Small intestine (tissue), 7 donors: ENCODE results near the gene ALG1. TPM values are rescaled to one million over a fixed set of nuclear protein-coding genes. Genes with fewer than 3 reads are reported as not detected.
"Not testable (repeated sequence)": the region's sequence is repeated elsewhere in the genome, so short reads cannot be mapped to it uniquely, and the experiment has no call there.

Experiments used
- DNase-seq, 2 donors: peaks; one replicate each; pipeline versions ENCODE4 v3.0.0 to v3.0.0-alpha.2; 2013
- FAIRE-seq: peaks from 2 replicates; lab custom pipeline; 2012; peaks lifted over from hg19 to GRCh38; lab: Jason Lieb, UNC
- H3K27ac ChIP-seq, 3 donors: one replicate each; pipeline ENCODE4 v1.5.1; 2013; ENCODE audit warnings: low read length in 2 of 3, mild to moderate bottlenecking in 2 of 3, control low read depth in 1 of 3, inconsistent platforms in 1 of 3, low read depth in 1 of 3, moderate library complexity in 1 of 3
- H3K27me3 ChIP-seq, 3 donors: one replicate each; pipeline ENCODE4 v1.6.1; 2013; ENCODE audit warnings: low read length in 3 of 3, inconsistent platforms in 1 of 3; ENCODE audit not compliant: control insufficient read depth in 3 of 3, insufficient read depth in 3 of 3
- H3K36me3 ChIP-seq, 3 donors: one replicate each; pipeline ENCODE4 v1.6.1; 2013; ENCODE audit warnings: low read length in 3 of 3, inconsistent platforms in 1 of 3, low read depth in 1 of 3, mild to moderate bottlenecking in 1 of 3, moderate library complexity in 1 of 3; ENCODE audit not compliant: control insufficient read depth in 3 of 3, insufficient read depth in 2 of 3
- H3K4me1 ChIP-seq, 3 donors: one replicate each; pipeline ENCODE4 v1.6.1; 2013; ENCODE audit warnings: low read length in 2 of 3, inconsistent platforms in 1 of 3, low read depth in 1 of 3, mild to moderate bottlenecking in 1 of 3, moderate library complexity in 1 of 3; ENCODE audit not compliant: control insufficient read depth in 3 of 3, insufficient read depth in 2 of 3
- H3K4me3 ChIP-seq, 3 donors: one replicate each; pipeline ENCODE4 v1.5.1; 2013; ENCODE audit warnings: low read length in 3 of 3, control low read depth in 1 of 3, inconsistent platforms in 1 of 3, low read depth in 1 of 3, mild to moderate bottlenecking in 1 of 3, moderate library complexity in 1 of 3
- H3K9me3 ChIP-seq, 2 donors: one replicate each; pipeline ENCODE4 v1.6.1; 2013; ENCODE audit warnings: low read depth in 1 of 2, low read length in 1 of 2; ENCODE audit not compliant: control insufficient read depth in 2 of 2, insufficient read depth in 1 of 2
- WGBS, 3 donors: extraction: QIAGEN DNeasy Blood & Tissue Kit; methylation state at CpG; one replicate each; pipeline ENCODE4 v1.1.7; 2013; 5-methylcytosine and 5-hydroxymethylcytosine counted together
- polyA plus RNA-seq, 4 donors: library from polyadenylated mRNA; stranded (reverse) in 3 of 4; unstranded in 1 of 4; fragments of 200-250 nt in 3 of 4; fragments of 120-200 nt in 1 of 4; gene quantifications; one replicate each; pipeline versions ENCODE4 v1.2.1 to v1.2.3, GENCODE V29; 2013
- donor health status: healthy with polysubstance abuse.
- donor health status: control.
- donor health status: control.
- donor health status: Bipolar disorder and iron deficiency.
- donor health status: healthy.

Gene ALG1
- polyA plus RNA-seq, 4 donors, result 4.6 to 35.4 (median 19.3) TPM

DNA sequence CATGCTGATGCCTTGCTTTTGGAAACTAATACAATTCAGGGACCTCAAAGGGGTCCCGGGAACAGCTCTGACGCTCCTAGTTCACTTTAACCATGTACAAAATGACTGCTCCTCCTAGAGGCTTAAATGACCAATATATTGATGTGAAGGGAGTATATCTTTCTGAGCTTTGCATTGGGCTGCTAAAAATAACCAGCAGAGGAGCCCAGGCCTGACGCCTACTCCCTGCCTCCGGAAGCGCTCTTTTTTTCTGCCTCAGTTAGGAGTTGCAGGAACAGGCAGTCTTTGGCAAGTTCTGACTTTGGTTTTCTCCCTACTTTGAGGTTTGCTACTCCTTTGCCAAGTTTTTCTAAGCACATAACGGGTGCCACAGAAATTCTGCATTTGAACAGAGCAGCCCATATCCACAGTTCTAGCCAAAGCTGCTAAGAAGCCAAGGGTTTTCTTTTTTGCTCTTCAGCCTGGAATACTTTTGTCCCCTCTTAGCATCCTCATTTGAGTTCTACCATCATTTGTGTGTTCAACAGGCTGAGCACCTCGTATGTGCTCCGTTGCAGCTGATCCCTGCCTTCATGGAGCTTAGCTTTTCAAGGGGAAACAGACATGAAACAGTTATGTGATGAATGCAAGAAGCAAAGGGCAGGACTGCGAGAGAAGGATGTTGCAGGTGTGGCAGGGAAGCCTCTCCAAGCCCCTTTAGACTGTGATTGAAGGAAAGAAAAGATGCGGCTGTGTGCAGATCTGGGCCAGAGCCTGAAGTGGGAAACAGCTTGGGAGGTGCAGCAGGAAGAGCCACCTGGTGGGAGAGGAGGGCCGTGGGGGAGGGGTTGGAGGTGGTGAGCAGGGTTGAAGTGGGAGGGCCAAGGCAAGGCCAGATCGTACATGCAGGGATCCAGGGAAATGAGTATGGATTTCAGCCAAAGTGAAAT is 35.2 kb upstream of the ALG1 start:
- Histone ChIP-seq H3K4me3 (no peak overlapping the region), H3K9me3 (no peaks in the 10 kb centered on the region), H3K27me3 (no peaks in the 10 kb centered on the region), H3K27ac (peak overlapping the region in 1 of 3 donors; percentile 77), H3K36me3 (peaks cover 0 to 5% (median 0%) of the 10 kb centered on the region in 3 donors), H3K4me1 (peaks cover 0 to 37% (median 5%) of the 10 kb centered on the region in 3 donors)
- DNase-seq, result peak in 1 of 2 donors; percentile 23
- no peak for FAIRE-seq
- WGBS, 3 donors, result 54 to 64% (median 60%) methylated on average over 12 of the region's 12 CpGs

DNA sequence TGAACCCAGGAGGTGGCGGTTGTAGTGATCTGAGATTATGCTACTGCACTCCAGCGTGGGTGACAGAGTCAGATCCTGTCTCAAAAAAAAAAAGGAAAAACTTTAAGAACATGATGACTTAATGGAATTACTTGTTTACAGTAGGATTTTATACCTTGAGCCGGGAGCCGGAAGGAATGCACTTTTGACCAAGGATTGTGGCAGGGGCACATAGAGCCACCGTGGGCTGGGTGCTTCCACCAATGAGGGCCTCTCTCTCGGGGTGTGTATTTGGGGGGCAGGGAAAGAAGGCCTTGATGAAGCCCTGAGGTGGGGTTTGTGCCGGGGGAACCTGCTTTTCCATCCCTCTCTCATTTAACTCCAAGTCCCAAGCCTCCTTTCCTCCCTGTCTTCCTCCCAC is 31.2 kb upstream of the ALG1 start:
- Histone ChIP-seq H3K27ac (peak overlapping the region in 1 of 3 donors; percentile 0), H3K4me3 (no peak overlapping the region), H3K4me1 (peaks cover 0 to 23% (median 0%) of the 10 kb centered on the region in 3 donors), H3K27me3 (no peaks in the 10 kb centered on the region), H3K36me3 (no peaks in the 10 kb centered on the region), H3K9me3 (no peaks in the 10 kb centered on the region)
- FAIRE-seq (no peak), DNase-seq (peak in 1 of 2 donors; percentile 57)
- 22 to 50% (median 42%) methylated on average over 7 of the region's 7 CpGs for WGBS, 3 donors

DNA sequence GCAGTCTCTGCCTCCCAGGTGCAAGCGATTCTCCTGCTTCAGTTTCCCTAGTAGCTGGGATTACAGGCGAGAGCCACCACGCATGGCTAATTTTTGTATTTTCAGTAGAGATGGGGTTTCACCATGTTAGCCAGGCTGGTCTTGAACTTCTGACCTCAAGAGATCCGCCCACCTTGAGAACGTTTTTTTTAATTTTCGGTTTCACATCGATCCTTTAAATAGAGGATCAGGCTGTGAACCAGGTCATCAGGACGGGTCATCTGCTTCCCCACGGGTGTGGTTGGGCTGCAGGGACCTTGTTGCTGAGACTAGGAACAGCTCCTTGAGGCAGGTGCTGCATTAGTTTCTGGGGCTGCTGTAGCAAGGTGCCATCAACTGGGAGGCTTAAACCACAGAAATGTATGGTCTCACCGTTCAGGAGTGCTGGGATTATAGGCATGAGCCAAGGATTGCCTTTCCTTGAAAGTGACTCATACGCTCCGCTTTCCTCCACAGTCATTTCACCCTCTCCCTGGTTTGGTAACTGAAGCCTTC is 30.0 kb upstream of the ALG1 start:
- DNase-seq (no peak), FAIRE-seq (no peak)
- 43 to 67% (median 56%) methylated on average over 12 of the region's 12 CpGs for WGBS, 3 donors
- Histone ChIP-seq H3K27me3 (no peaks in the 10 kb centered on the region), H3K4me1 (peaks cover 0 to 11% (median 0%) of the 10 kb centered on the region in 3 donors), H3K9me3 (no peaks in the 10 kb centered on the region), H3K27ac (no peak overlapping the region), H3K36me3 (no peaks in the 10 kb centered on the region), H3K4me3 (no peak overlapping the region)

DNA sequence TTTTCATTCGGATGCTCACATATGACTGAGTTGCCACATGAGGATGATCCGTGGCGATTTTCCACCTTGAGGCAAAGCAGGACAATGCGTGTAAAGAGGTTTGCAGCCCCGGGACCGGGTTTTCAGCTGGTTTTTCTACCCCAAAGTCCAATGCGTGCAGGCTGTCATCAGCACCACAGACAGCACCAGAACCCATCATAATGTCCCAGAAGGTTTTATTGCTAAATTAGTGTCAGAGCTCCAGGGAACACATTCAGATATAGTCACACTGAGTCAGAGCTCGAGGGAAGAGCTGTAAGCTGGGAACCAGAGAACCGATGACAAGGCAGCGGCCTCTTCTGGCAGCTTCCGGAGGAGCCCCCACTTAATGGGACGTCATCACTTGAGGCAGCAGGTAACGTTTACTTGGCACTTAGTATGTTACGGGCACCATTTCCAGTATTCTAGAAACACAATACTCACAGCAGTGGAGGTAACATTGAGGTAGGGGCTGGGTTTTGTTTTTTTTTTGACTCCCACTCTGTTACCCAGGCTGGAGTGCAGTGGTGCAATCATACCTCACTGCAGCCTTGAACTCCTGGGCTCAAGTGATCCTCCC is 29.0 kb upstream of the ALG1 start:
- 70 to 77% (median 75%) methylated on average over 14 of the region's 14 CpGs for WGBS, 3 donors
- FAIRE-seq (no peak), DNase-seq (no peak)
- H3K4me3 ChIP-seq, result no peak overlapping the region
- no peak overlapping the region for H3K27ac ChIP-seq
- no peaks in the 10 kb centered on the region for H3K36me3 ChIP-seq
- H3K9me3 ChIP-seq, result no peaks in the 10 kb centered on the region
- H3K4me1 ChIP-seq, result peaks cover 0 to 8% (median 0%) of the 10 kb centered on the region in 3 donors
- no peaks in the 10 kb centered on the region for H3K27me3 ChIP-seq

DNA sequence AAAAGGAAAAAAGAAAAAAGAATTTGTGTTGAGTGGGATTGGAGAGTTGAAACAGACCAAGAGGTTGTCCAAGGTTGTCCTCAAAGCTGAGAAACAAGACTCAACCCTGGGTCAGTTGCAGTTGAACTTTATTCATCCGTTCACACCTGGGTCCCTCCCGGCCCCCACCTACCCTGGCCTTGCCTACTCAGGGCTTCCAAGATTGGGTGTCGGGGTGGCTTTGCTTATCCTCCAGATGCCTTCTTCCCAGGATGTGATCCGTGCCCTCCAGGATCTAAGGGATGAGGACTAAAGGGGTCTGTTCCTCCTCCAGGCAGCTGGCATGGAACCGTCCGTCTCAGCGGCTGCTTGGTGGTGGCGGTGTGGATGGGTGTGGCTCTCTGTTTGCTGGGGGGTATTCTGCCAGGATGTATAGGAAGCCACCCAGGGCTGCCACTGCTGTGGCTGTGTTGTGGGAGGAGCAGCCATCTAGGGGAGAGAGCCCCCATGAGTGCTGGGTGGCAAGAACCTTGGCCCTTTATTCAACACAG is 27.6 kb upstream of the ALG1 start:
- no peak for DNase-seq
- H3K27ac ChIP-seq, result no peak overlapping the region
- H3K9me3 ChIP-seq, result no peaks in the 10 kb centered on the region
- no peak for FAIRE-seq
- peaks cover 0 to 8% (median 0%) of the 10 kb centered on the region in 3 donors for H3K4me1 ChIP-seq
- H3K4me3 ChIP-seq, result no peak overlapping the region
- WGBS, 3 donors, result 90 to 95% (median 93%) methylated on average over 8 of the region's 8 CpGs
- H3K27me3 ChIP-seq, result no peaks in the 10 kb centered on the region
- no peaks in the 10 kb centered on the region for H3K36me3 ChIP-seq

DNA sequence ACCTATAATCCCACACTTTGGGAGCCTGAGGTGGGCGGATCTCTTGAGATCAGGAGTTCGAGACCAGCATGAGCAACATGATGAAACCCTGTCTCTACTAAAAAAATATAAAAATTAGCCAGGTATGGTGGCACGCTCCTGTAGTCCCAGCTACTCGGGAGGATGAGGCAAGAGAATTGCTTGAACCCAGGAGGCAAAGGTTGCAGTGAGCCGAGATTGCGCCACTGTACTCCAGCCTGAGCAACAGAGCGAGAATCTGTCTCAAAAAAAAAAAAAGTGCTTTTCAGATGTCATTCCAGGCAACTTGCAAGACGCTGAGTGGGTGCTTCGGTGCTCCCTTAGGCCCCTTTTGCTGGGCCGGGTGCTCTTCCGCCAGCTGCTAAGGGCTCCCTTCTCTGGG is 27.1 kb upstream of the ALG1 start:
- not testable (repeated sequence) for H3K27me3 ChIP-seq, H3K4me3 ChIP-seq, DNase-seq, H3K9me3 ChIP-seq, H3K36me3 ChIP-seq, FAIRE-seq, H3K4me1 ChIP-seq, H3K27ac ChIP-seq
- WGBS, 3 donors, result 92 to 93% (median 93%) methylated on average over 11 of the region's 11 CpGs

DNA sequence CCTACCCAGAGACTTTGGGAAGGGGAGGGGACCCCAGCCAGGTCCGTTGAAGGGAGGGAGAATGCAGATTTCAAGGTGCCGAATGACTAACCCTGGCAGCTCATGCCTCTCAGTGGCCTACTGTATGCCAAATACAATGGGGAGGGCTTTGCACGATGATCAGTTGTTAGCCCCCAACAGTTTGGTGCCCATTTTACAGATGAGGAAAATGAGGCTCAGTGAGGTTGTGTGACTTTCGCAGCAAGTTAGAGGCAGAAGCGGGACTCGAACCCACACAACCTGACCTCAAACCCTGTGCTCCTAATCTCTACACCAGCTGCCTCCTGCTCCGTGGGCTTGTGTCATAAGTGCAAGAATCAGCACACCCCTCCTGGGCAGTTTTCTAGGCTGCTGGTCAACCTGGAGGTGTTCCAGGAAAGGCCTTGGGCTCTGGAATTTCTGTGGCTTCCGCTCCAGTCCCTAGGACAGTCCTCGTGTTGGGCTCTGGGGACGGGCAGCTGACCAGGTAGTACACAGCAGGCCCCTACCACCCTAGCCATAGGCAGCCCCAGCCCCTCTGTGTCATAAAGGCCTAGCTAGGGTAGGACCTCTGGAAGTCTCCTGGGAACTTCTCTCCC is 26.0 kb upstream of the ALG1 start:
- FAIRE-seq, result no peak
- peaks cover 0 to 7% (median 0%) of the 10 kb centered on the region in 3 donors for H3K4me1 ChIP-seq
- no peaks in the 10 kb centered on the region for H3K27me3 ChIP-seq
- 87 to 90% (median 89%) methylated on average over 10 of the region's 10 CpGs for WGBS, 3 donors
- H3K9me3 ChIP-seq, result no peaks in the 10 kb centered on the region
- H3K4me3 ChIP-seq, result no peak overlapping the region
- H3K27ac ChIP-seq, result no peak overlapping the region
- no peaks in the 10 kb centered on the region for H3K36me3 ChIP-seq
- DNase-seq, result no peak

DNA sequence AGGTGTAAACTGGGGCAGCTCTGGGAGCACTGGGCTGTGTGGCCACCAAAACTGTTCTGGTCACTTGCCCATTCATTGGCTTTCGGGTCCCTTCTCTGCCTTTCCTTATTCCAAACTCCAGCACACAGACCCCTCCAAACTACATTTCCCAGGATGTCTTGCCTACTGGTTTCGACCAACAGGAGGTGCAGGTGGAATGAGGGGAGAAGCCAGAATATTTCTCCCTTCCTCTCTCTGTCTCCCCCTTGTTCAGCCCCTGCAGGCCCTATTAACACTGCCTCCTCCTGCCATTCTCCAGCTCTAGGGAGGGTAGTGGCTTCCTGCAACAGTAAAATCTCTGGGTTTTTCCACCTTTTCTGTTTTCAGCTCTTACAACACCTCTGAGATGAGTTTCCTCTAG is 24.7 kb upstream of the ALG1 start:
- H3K4me1 ChIP-seq, result no peaks in the 10 kb centered on the region
- WGBS, 3 donors, result 63 to 88% (median 78%) methylated on average over 2 of the region's 2 CpGs
- no peaks in the 10 kb centered on the region for H3K27me3 ChIP-seq
- no peaks in the 10 kb centered on the region for H3K9me3 ChIP-seq
- H3K4me3 ChIP-seq, result no peak overlapping the region
- no peaks in the 10 kb centered on the region for H3K36me3 ChIP-seq
- no peak overlapping the region for H3K27ac ChIP-seq
- FAIRE-seq (no peak), DNase-seq (no peak)
